GM18517 (cell line): Measurements from ENCODE around the gene PHYHD1.

Source experiments
- ATAC-seq: cut with Tn5 transposase; IDR thresholded peaks from one replicate; pipeline ENCODE4 v1.9.1; 2021; ENCODE audit warnings: mild to moderate bottlenecking, moderate library complexity; ENCODE audit not compliant: unreplicated experiment

The PHYHD1 gene

GRCh38 chr9:128899566-128900322 lies 21.0 kb upstream of the PHYHD1 start:
- no peak for ATAC-seq

GRCh38 chr9:128901379-128901778 lies 19.4 kb upstream of the PHYHD1 start:
- ATAC-seq: no peak

DNA sequence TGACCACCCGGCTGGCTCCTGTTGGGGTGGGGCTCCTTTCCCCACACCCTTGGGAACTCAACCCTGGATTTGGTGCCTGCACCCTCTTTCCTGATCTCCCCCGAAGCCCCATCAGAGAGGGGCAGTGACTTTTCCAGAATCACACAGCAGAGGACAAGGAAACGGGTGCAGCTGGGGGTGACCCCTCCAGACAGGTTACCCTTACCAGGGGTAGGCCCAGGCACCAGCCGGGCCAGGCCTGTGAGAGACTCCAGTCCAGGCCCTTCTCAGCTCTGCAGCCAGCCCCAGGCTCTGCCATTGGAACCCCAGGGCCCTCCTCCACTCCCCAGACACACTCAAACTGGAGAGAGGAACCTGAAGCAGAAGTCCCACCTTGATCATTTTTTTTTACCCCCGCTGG lies 19.0 kb upstream of the PHYHD1 start:
- ATAC-seq: peak; percentile 17

DNA sequence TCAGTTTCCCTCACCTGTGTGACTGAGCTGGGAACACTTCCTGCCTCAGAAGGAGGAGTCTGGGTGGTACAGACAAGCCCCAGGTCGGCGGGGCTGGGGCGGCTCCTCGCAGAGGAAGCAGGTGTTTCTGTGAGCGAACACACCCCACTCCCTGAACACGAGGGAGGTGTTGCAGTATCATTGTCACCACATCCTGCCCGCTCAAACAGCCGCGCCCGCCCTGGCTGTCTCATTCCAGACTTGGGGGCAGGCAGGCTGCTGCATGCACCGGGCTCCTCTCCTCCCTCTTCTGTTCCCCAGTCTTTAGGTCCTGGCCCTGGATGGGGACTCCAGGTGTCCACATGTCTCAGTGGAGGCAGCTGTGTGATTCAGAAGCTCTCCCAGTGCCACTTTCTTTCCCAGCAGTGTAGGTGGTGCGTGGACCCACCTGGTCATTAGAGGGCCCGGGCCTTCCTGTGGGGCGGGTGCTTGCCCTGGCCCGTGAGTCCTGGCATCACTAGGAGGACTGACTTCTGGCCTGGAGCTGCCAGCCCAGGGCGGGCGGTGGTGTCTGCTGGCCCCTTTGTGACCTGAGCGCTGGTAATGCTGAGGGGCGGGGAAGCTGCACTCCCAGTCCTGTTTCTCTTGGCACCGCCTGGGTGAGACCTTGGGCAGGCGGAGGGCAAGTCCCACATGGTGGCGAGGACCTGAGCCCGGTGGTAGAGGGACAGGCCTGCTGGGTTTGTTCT lies 18.3 kb upstream of the PHYHD1 start:
- ATAC-seq: peak; percentile 75

GRCh38 chr9:128903079-128903461 lies 17.7 kb upstream of the PHYHD1 start:
- no peak for ATAC-seq

DNA sequence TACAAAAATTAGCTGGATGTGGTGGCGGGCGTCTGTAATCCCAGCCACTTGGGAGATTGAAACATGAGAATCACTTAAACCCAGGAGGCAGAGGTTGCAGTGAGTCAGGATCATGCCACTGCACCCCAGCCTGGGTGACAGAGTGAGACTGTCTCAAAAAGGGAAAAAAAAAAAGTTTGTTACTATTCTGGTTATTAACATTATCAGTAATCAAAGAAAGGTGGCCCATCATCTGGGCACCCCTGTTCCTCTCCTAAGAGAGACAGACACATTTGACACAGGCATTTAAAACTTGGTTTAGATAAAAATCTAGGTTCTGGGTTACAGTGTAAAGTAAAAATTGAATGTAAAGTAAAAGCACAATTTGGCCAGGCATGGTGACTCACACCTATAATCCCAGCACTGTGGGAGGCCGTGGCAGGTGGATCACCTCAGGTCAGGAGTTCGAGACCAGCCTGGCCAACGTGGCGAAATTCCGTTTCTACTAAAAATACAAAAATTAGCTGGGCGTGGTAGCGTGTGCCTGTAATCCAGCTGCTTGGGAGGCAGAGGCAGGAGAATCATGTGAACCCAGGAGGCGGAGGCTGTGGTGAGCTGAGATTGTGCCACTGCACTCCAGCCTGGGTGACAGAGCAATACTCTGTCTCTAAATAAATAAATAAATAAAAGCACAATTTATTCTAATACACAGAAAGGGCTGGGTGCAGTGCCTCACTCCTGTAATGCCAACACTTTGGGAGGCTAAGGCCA lies 16.7 kb upstream of the PHYHD1 start:
- ATAC-seq: no peak

DNA sequence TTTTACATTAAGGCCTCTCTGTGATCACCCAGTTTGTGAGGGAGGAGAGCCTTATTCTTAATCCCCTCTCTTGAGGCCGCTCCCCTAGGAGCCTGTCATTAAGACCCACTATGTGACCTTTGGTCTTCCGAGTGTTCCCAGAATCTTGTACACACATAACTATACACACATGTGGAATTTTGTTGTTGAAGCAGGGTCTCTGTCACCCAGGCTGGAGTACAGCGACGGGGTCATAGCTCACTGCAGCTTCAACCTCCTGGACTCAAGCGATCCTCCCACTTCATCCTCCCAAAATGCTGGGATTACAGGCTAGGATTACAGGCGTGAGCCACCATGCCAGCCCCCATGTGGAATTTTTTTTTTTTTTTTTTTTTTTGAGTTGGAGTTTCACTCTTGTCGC lies 14.8 kb upstream of the PHYHD1 start:
- no peak for ATAC-seq

GRCh38 chr9:128906741-128907140 lies 14.0 kb upstream of the PHYHD1 start:
- ATAC-seq: no peak

- no peak for ATAC-seq
These were observed 12.4 kb upstream of the PHYHD1 start for GRCh38 chr9:128908372-128908771.

DNA sequence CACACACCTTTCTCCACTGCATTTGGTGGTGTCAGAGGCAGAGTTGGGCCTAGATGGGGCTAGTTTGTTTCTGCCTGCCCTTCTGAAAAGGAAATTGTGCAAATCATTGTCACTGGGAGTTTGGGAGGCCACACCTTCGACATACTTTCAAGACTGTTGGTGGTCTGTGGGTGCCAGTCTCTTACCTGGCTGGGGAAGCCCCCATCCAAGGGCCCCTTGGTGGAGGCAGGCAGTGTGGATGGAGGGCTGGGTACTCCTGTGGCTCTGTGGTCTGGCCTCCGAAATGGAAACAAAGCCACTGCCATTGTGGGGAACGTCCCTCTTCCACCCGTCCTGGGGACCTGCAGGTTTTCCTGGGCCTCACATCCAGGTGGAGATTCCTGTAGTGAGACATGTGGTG lies 10.9 kb upstream of the PHYHD1 start:
- no peak for ATAC-seq

DNA sequence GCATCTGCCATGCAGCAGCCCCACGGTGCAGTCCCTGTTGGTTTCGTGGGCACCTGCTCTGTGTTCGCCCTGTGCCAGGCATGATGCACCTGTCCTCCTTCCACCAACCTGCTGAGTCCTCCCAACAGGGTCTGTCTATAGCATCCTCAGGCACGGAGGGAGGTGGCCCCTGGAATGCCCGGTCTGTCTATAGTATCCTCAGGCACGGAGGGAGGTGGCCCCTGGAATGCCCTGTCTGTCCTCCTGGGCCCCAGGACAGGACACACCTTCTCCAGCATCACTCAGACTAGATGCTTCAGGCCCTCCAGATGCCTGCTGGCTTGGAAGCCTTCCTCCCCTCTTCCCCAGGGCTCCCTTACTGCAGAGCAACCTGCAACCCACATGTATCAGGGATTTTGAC lies 9.9 kb upstream of the PHYHD1 start:
- no peak for ATAC-seq

DNA sequence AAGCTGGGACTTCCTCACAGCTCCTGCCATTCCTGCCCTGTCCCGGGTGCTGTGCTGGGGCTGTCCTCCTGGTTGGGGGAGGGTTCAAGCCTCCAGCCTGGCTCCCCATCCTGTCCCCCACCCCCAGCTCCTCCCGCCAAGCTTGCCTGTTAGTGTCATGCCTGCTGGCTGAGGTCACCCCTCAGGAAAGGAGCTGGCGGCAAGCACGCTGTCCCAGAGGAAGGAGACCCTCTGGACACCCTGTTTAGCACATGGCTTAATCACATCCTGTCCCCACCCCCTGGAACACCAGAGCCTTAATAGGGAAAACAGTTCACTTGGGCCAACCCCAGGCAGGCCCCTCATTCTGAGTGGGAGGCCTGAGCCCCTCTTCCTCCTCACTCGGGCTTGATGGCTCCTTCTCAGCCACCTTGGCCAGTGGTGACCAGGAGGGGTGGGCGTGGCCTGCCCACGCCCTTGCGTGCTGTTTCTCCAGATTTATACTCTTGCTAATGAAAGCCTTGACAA lies 9.2 kb upstream of the PHYHD1 start:
- no peak for ATAC-seq

DNA sequence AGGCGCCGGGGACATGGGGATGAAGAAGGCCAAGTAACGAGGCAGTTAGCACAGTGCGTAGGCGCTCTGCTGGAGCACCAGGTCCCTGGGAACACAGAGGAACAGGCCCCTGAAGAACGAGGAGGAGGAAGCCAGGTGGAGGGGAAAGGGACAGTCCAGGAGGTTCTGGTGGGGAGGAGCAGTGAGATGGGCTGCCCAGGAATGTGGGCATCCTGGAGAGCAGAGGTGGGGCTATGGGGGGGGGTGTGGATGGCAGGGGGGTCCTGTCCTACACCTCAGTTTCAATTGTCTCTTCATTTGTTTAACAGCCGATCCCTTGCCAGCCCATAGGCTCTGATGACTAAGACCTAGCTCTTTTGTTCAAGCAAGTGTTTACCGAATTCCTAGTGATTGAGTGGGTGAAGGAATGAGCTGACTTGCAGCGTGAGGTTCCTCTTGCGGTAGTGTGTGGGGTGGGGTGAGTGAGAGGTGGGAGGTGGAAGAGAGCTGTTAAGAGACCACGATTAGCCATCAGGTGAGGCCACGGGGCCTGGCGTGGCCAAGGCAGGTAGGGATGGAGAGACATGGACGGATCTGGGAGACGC lies 8.4 kb upstream of the PHYHD1 start:
- no peak for ATAC-seq

- ATAC-seq: no peak
These were observed 7.5 kb upstream of the PHYHD1 start for GRCh38 chr9:128913048-128913900.

GRCh38 chr9:128913995-128914772 lies 6.6 kb upstream of the PHYHD1 start:
- no peak for ATAC-seq

DNA sequence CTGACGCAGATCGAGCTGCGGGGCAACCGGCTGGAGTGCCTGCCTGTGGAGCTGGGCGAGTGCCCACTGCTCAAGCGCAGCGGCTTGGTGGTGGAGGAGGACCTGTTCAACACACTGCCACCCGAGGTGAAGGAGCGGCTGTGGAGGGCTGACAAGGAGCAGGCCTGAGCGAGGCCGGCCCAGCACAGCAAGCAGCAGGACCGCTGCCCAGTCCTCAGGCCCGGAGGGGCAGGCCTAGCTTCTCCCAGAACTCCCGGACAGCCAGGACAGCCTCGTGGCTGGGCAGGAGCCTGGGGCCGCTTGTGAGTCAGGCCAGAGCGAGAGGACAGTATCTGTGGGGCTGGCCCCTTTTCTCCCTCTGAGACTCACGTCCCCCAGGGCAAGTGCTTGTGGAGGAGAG lies 4.6 kb upstream of the PHYHD1 start:
- ATAC-seq: no peak

DNA sequence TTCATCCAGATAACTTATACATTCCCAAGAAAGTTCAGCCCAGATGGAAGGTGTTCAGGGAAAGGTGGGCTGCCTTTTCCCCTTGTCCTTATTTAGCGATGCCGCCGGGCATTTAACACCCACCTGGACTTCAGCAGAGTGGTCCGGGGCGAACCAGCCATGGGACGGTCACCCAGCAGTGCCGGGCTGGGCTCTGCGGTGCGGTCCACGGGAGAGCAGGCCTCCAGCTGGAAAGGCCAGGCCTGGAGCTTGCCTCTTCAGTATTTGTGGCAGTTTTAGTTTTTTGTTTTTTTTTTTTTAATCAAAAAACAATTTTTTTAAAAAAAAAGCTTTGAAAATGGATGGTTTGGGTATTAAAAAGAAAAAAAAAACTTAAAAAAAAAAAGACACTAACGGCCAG lies 4.0 kb upstream of the PHYHD1 start:
- no peak for ATAC-seq

GRCh38 chr9:128917151-128917849 lies 3.5 kb upstream of the PHYHD1 start:
- no peak for ATAC-seq

DNA sequence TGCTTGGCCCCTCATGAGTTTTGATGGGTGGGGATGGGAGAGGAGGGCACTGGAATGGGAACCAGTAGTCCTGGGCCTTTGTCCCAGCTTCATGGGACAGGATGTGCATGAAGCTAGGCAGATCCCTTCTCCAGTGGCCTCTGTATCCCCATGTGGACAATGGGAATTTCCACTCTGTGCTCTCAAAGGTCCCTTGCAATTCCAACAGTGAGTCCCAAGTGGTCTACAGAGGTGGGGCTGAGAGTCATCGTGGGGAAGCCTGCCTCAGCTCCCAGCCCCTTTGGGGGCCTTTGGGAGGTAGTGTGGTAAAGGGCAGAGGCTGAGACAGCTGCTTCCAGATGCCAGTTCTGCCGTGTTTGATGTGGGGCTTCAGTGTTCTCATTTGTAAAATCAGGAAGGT lies 1.9 kb upstream of the PHYHD1 start:
- no peak for ATAC-seq
